Measurements from ENCODE around the gene FBXO2. TPM values are rescaled to one million over a fixed set of nuclear protein-coding genes. Genes with fewer than 3 reads are reported as not detected.

Gene FBXO2
- total and polyA plus RNA-seq, 9 of the 15 experiments (the other 6 are each of a cell fraction or from before 2014, with no cell fraction given), result 0.04 to 1.9 (median 0.27) TPM

GRCh38 chr1:11684070-11684469 is 29.8 kb upstream of the FBXO2 start:
- H2AFZ ChIP-seq (ENCODE audit: low read depth, low read length), result no peak overlapping the region
- H3K4me3 ChIP-seq, result no peak overlapping the region
- no peaks in the 10 kb centered on the region for H4K20me1 ChIP-seq (replicated peaks; ENCODE audit: control insufficient read depth, insufficient read depth, low read length)
- peaks cover 4% of the 10 kb centered on the region for H3K9me1 ChIP-seq (ENCODE audit: control insufficient read depth, insufficient read depth, low read length)
- no peak overlapping the region for H3K9ac ChIP-seq (ENCODE audit: insufficient read depth in 1 of 2, low read depth in 2 of 2, low read length in 2 of 2)
- no peak for TF ChIP-seq ZSCAN29 (IDR thresholded peaks at IDR 0.05)
- no peak for TF ChIP-seq TSC22D4 (tag; IDR thresholded peaks at IDR 0.05)
- no peak for TF ChIP-seq RBM39 (optimal IDR thresholded peaks at IDR 0.05; ENCODE audit: low read depth, low read length)
- no peak for TF ChIP-seq ZNF24 (IDR thresholded peaks at IDR 0.05)
- no TSS peak for BruUV-seq (replicated peaks)
- peaks cover 6% of the 10 kb centered on the region; the same call in 2 of the 3 replicates for H3K36me3 ChIP-seq (ENCODE audit: control insufficient read depth, insufficient read depth, low read length)
- no peaks in the 10 kb centered on the region for H3K9me3 ChIP-seq (replicated peaks; ENCODE audit: control insufficient read depth, insufficient read depth, low read depth, low read length)
- 31% methylated on average over 7 of the region's 7 CpGs for WGBS (ENCODE audit: insufficient coverage, low coverage, missing lambda C conversion rate)
- intact Hi-C loops (cut with micrococcal nuclease), result no loop called here
- peaks cover 11 to 26% of the 10 kb centered on the region in 2 experiments for H3K4me1 ChIP-seq (replicated peaks in 1 of 2; ENCODE audit: control insufficient read depth in 2 of 2, insufficient read depth in 2 of 2, low read length in 2 of 2)
- FAIRE-seq, result no peak
- no peak overlapping the region for H3K27ac ChIP-seq (ENCODE audit: extremely low read depth, low read depth, low read length)
- ChIA-PET CTCF (ENCODE audit: low intra/inter-chr PET ratio) (no interaction called here), POLR2A (interaction anchor here (0.6 to 3.3 kb wide), 2 partner anchors 9 to 11 kb away, joined by 3 to 40 read pairs; no protein-coding TSS in a partner anchor)
- no peak for DNase-seq (ENCODE audit: extremely low read depth in 1 of 4, low spot score in 3 of 4)
- in situ Hi-C loops (cut with MboI), result no loop called here
- H3K4me2 ChIP-seq (ENCODE audit: insufficient read depth, low read length), result no peak overlapping the region
- no peak for ATAC-seq
- H3K27me3 ChIP-seq (ENCODE audit: control insufficient read depth in 2 of 2, insufficient read depth in 2 of 2, low read length in 2 of 2), result no peaks in the 10 kb centered on the region
- H3K79me2 ChIP-seq (ENCODE audit: control insufficient read depth, insufficient read depth, low read length), result peaks cover 17% of the 10 kb centered on the region

DNA sequence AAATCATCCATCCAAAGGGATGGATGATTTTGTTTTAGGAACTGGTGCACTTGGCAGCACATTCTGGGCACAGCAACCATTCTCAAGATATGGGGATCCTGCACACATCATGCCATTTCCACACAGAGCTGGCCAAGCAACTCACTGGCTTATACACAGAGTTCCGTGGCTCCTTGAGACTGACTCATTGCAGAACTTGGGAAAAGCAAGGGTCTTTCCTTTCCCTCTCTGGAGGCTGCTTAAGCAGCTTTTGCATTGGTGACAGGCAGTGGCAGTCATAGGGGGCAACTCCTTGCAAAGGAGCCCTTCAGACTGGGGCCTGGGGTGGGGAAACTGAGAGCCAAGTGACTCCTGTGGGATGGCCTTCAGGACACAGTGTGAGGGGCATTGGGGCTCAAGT is 28.6 kb upstream of the FBXO2 start:
- peaks cover 16% of the 10 kb centered on the region for H3K36me3 ChIP-seq (ENCODE audit: control insufficient read depth, insufficient read depth, low read length)
- H3K4me1 ChIP-seq (replicated peaks in 1 of 2; ENCODE audit: control insufficient read depth in 2 of 2, insufficient read depth in 2 of 2, low read length in 2 of 2), result peaks cover 11 to 26% of the 10 kb centered on the region in 2 experiments
- no peak overlapping the region for H3K27ac ChIP-seq (ENCODE audit: extremely low read depth, low read depth, low read length)
- no peak for ATAC-seq
- BruUV-seq (replicated peaks), result no TSS peak
- H3K4me2 ChIP-seq (ENCODE audit: insufficient read depth, low read length), result no peak overlapping the region
- no peaks in the 10 kb centered on the region for H4K20me1 ChIP-seq (replicated peaks; ENCODE audit: control insufficient read depth, insufficient read depth, low read length)
- DNase-seq (ENCODE audit: extremely low read depth in 1 of 4, low spot score in 3 of 4), result no peak
- peaks cover 4% of the 10 kb centered on the region for H3K9me1 ChIP-seq (ENCODE audit: control insufficient read depth, insufficient read depth, low read length)
- ChIA-PET CTCF (ENCODE audit: low intra/inter-chr PET ratio) (no interaction called here), POLR2A (interaction anchor here (0.7 to 3.3 kb wide), 9 partner anchors 7 to 227 kb away, joined by 3 to 40 read pairs (median 8); no protein-coding TSS in a partner anchor)
- H2AFZ ChIP-seq (ENCODE audit: low read depth, low read length), result no peak overlapping the region
- FAIRE-seq, result no peak
- H3K9me3 ChIP-seq (replicated peaks; ENCODE audit: control insufficient read depth, insufficient read depth, low read depth, low read length), result no peaks in the 10 kb centered on the region
- intact Hi-C loops (cut with micrococcal nuclease), result no loop called here
- in situ Hi-C loops (cut with MboI), result no loop called here
- H3K27me3 ChIP-seq (ENCODE audit: control insufficient read depth in 2 of 2, insufficient read depth in 2 of 2, low read length in 2 of 2), result no peaks in the 10 kb centered on the region
- H3K4me3 ChIP-seq, result no peak overlapping the region
- H3K9ac ChIP-seq (ENCODE audit: insufficient read depth in 1 of 2, low read depth in 2 of 2, low read length in 2 of 2), result peak overlapping the region in 1 of 2 experiments; percentile 6; a peak in 1 of 4 replicates
- 67% methylated on average over 1 of the region's 1 CpG for WGBS (ENCODE audit: insufficient coverage, low coverage, missing lambda C conversion rate)
- H3K79me2 ChIP-seq (ENCODE audit: control insufficient read depth, insufficient read depth, low read length), result peaks cover 22% of the 10 kb centered on the region
- TF ChIP-seq, protein P1, sequence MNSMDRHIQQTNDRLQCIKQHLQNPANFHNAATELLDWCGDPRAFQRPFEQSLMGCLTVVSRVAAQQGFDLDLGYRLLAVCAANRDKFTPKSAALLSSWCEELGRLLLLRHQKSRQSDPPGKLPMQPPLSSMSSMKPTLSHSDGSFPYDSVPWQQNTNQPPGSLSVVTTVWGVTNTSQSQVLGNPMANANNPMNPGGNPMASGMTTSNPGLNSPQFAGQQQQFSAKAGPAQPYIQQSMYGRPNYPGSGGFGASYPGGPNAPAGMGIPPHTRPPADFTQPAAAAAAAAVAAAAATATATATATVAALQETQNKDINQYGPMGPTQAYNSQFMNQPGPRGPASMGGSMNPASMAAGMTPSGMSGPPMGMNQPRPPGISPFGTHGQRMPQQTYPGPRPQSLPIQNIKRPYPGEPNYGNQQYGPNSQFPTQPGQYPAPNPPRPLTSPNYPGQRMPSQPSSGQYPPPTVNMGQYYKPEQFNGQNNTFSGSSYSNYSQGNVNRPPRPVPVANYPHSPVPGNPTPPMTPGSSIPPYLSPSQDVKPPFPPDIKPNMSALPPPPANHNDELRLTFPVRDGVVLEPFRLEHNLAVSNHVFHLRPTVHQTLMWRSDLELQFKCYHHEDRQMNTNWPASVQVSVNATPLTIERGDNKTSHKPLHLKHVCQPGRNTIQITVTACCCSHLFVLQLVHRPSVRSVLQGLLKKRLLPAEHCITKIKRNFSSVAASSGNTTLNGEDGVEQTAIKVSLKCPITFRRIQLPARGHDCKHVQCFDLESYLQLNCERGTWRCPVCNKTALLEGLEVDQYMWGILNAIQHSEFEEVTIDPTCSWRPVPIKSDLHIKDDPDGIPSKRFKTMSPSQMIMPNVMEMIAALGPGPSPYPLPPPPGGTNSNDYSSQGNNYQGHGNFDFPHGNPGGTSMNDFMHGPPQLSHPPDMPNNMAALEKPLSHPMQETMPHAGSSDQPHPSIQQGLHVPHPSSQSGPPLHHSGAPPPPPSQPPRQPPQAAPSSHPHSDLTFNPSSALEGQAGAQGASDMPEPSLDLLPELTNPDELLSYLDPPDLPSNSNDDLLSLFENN (IDR thresholded peaks at IDR 0.05; ENCODE audit: low read depth in 2 of 2, low read length in 2 of 2), result no peak
- TF ChIP-seq ZNF511 (CRISPR knock-in tag; IDR thresholded peaks at IDR 0.05), result no peak
- TF ChIP-seq SRSF7 (optimal IDR thresholded peaks at IDR 0.05; ENCODE audit: low read depth, low read length), result no peak
- TF ChIP-seq ZNF586 (CRISPR knock-in tag; conservative IDR thresholded peaks at IDR 0.05), result no peak
- no peak for TF ChIP-seq PBX2 (CRISPR knock-in tag; IDR thresholded peaks at IDR 0.05; ENCODE audit: low read depth)
- no peak for TF ChIP-seq PBX2 (tag; conservative IDR thresholded peaks at IDR 0.05; ENCODE audit: low read depth)

Data from K562 (cell line).